ENCODE measurements around the gene CAT. TPM values are rescaled to one million over a fixed set of nuclear protein-coding genes. Genes with fewer than 3 reads are reported as not detected.
A peak's percentile ranks its signal among the peaks of the same experiment; 100 is the strongest.

Gene CAT
- total RNA-seq, 2 donors from 2014 or later, result 98.8 to 148 TPM

DNA sequence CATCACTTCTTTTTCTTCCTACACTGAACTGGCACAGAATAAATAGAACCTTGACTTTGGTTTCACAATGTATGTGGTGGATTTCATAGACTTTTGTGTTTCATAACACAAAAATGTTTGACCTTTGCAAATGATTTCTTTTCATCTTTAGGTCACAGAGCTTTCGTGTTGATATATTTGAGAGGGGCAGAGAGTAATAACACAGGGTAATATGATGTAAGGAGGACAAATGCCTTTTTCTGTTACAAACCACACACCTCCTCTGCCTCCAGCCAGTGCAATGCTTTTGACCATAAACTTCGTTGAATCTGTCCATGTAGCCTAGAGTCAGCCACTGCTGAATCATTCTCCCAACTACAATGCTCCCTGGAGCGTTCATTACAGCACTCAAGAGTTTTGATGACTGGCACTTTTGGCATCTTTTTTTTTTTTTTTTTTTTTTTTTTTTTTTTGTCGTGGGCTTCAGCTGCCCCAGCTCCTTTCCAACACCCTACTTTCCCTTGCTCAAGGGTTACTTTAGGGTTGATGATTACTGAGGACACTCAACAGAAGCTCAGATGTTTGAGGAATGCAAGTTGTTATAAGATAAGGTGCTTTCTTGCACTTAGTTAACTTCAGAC is 11.4 kb upstream of the CAT start:
- no peak for DNase-seq
- ATAC-seq, result no peak
- Histone ChIP-seq H3K4me1 (no peaks in the 10 kb centered on the region), H3K27ac (no peak overlapping the region), H3K4me3 (no peak overlapping the region), H3K9me3 (no peaks in the 10 kb centered on the region), H3K36me3 (replicated peaks in 1 of 2; ENCODE audit: insufficient read depth in 1 of 2, low read depth in 2 of 2) (no peaks in the 10 kb centered on the region), H3K27me3 (no peaks in the 10 kb centered on the region)
- no peak for TF ChIP-seq CTCF (IDR thresholded peaks at IDR 0.05)
- no peak for TF ChIP-seq POLR2A (IDR thresholded peaks at IDR 0.05)
- intact Hi-C loops (cut with DNase I), result no loop called here
- 40 to 52% methylated on average over 4 of the region's 4 CpGs for WGBS, 2 donors

DNA sequence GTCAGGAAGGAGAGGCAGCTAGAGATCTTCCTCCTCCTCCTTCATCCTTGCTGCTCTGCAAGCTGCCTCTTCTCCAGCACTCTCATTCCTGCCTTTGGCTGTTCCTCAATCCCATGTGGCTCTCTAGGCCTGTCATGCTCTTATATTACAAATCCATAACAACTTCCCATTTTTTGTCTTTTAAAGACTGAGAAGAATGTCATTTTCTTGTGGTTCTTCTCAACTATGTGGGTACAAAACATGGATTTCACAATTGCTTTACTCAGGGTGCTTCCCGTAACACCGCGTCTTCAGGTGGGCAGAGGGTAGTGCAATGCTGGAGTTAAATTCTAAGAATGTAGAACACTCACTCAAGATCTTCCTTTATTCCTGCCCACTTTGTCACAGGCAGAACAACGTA is 6.8 kb upstream of the CAT start:
- Histone ChIP-seq H3K36me3 (replicated peaks in 1 of 2; ENCODE audit: insufficient read depth in 1 of 2, low read depth in 2 of 2) (no peaks in the 10 kb centered on the region), H3K4me3 (no peak overlapping the region), H3K27me3 (no peaks in the 10 kb centered on the region), H3K4me1 (no peaks in the 10 kb centered on the region), H3K27ac (no peak overlapping the region), H3K9me3 (no peaks in the 10 kb centered on the region)
- no peak for ATAC-seq
- no peak for DNase-seq
- WGBS, 2 donors, result 63 to 93% methylated on average over 4 of the region's 4 CpGs
- intact Hi-C loops (cut with DNase I), result no loop called here
- TF ChIP-seq POLR2A (IDR thresholded peaks at IDR 0.05), result no peak

DNA sequence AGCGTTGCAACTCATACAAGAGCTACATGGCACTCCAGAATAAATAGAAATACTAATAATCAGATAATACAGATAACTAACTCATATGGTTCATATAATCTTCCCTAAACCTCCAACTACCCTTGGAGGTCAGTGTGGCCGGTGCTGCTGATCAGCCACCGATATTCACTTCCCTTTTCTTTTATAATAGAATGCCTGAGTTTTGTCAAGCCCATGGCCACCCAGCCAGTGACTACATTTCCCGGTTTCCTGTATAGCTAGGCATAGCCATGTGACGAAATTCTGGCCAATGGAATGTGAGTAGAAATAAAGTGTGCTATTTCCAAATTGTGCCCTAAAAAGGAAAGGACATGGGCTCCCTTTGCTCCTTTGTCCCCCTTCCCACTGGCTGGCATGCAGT is 5.9 kb upstream of the CAT start:
- no peak for DNase-seq
- H3K4me1 ChIP-seq, result no peaks in the 10 kb centered on the region
- 81 to 85% methylated on average over 5 of the region's 5 CpGs for WGBS, 2 donors
- intact Hi-C loops (cut with DNase I), result no loop called here
- H3K4me3 ChIP-seq, result no peak overlapping the region
- no peak for ATAC-seq
- H3K9me3 ChIP-seq, result no peaks in the 10 kb centered on the region
- no peaks in the 10 kb centered on the region for H3K36me3 ChIP-seq (replicated peaks in 1 of 2; ENCODE audit: insufficient read depth in 1 of 2, low read depth in 2 of 2)
- H3K27ac ChIP-seq, result no peak overlapping the region
- no peak for TF ChIP-seq CTCF (IDR thresholded peaks at IDR 0.05)
- TF ChIP-seq POLR2A (IDR thresholded peaks at IDR 0.05), result no peak
- no peaks in the 10 kb centered on the region for H3K27me3 ChIP-seq

DNA sequence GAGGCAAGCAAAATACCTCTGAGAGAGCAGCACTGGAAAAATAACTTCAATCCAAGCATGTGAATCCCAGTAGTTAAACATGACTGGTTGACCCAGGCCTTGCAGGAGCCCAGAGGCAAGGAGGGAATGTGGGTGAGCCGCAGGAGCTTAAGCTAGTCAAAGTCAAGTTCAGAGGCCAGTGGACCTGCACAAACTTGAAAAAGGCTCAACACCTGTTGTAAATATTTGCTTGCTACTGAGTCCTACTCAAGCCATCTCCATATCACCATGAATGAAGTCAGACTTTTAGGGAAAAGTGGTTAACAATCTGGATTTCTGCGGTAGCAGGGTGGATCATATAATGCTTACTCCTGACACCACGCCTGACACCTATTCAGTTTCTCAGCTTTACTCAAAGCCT is 4.8 kb upstream of the CAT start:
- peak overlapping the region in 1 of 4 donors; percentile 32 for H3K27ac ChIP-seq
- 51 to 59% methylated on average over 3 of the region's 3 CpGs for WGBS, 2 donors
- H3K4me1 ChIP-seq, result peaks cover 6% of the 10 kb centered on the region
- TF ChIP-seq CTCF (IDR thresholded peaks at IDR 0.05), result no peak
- H3K36me3 ChIP-seq (replicated peaks in 1 of 2; ENCODE audit: insufficient read depth in 1 of 2, low read depth in 2 of 2), result no peaks in the 10 kb centered on the region
- ATAC-seq (no peak), DNase-seq (no peak)
- intact Hi-C loops (cut with DNase I), result no loop called here
- no peak overlapping the region for H3K4me3 ChIP-seq
- H3K27me3 ChIP-seq, result no peaks in the 10 kb centered on the region
- H3K9me3 ChIP-seq, result no peaks in the 10 kb centered on the region

DNA sequence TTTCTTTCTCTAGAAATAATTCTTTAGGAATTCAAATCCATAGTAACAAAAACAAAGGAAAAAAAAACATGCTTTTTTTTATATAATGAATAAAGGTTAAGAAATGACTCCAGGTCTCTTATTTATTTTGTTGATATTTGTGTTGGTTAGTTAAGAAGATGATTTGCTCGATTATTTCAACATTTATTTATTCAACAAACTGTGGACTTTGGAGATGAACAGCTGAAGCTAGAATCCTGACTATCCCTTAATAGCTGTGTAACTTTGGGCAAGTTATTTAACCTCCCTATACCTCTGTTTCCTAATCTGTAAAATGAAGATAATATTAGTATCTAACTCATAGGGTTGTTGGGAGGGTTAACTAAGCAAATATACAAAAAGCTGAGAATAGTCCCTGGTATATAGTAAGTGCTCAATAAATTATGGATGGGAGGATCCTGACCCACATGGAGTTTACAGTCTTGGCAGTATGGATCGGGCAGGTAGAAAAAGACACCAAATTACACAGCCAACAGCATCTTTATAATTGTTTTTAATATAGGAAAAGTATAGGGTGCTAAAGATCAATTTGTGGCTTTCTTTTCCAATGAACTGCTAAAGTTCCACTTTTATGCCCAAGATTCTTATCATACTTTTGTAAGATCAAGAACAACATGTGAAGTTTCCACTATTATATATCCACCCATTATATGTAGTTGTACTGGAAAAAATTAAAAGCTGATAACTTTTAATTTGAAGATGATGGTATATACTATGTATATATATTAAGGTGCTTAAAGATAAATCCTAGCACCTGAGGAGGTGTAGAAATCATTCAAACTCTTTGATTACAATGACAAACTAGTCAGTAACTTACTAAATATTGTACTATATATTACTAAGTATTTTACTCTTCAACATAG is 1.3 kb upstream of the CAT start:
- Histone ChIP-seq H3K27me3 (no peaks in the 10 kb centered on the region), H3K9me3 (no peaks in the 10 kb centered on the region), H3K4me1 (peaks cover 34% of the 10 kb centered on the region), H3K36me3 (replicated peaks in 1 of 2; ENCODE audit: insufficient read depth in 1 of 2, low read depth in 2 of 2) (no peaks in the 10 kb centered on the region), H3K27ac (no peak overlapping the region), H3K4me3 (no peak overlapping the region)
- TF ChIP-seq CTCF (IDR thresholded peaks at IDR 0.05), result no peak
- no peak for TF ChIP-seq POLR2A (IDR thresholded peaks at IDR 0.05)
- ATAC-seq (no peak), DNase-seq (no peak)
- 73 to 76% methylated on average over 2 of the region's 2 CpGs for WGBS, 2 donors
- intact Hi-C loops (cut with DNase I), result no loop called here

All from body of pancreas (tissue), 4 donors.